ENCODE data around the gene MKKS. TPM values are rescaled to one million over a fixed set of nuclear protein-coding genes. Genes with fewer than 3 reads are reported as not detected.

The MKKS gene
- total and polyA plus RNA-seq, 9 of the 15 experiments (the other 6 are each of a cell fraction or from before 2014, with no cell fraction given): 6.8 to 26.8 (median 12.0) TPM

DNA sequence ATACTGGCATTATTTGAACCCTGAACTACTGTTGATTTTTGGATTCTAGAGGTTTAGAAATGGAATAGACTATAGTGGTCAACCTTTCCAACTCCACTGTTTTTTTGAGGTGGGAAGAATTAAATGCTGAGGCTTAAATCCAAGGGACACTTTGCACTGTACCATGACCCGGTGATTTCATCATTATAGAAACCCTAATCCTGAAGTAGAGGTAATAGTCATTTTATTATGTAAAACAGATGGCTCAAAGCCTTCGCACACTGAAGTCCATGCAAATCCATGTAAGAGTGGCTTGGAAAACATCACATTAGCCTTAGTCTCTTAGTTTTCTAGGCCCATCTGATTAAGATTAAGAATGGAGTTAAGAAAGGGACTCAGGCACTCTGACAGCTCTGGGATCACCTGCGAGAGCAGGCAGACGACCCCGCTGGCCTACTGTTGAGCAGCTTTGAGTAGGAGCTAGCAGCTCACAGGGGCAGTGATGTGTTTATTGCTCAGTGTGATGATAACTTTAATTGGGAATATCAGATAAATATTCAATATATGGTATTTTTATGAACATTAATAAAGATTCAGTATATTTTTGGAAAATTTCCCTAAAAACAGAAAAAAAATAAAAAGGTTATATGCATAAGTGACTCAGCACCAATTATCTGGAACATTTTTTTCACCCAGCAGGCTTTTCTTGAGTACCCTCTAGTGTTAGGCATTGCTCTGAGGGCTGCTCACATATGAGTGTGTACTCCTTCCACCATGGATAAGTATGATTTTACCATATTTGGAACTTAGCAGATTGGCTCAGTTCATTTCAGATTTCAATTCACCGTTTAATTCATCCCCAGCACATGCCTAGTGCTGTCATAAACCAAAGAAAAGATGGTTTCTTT is 14.5 kb upstream of the MKKS start:
- Histone ChIP-seq H3K4me3 (no peak overlapping the region), H3K27me3 (ENCODE audit: control insufficient read depth in 2 of 2, insufficient read depth in 2 of 2, low read length in 2 of 2) (no peaks in the 10 kb centered on the region), H3K36me3 (ENCODE audit: control insufficient read depth, insufficient read depth, low read length) (no peaks in the 10 kb centered on the region), H3K4me1 (replicated peaks in 1 of 2; ENCODE audit: control insufficient read depth in 2 of 2, insufficient read depth in 2 of 2, low read length in 2 of 2) (peaks cover 0 to 12% of the 10 kb centered on the region in 2 experiments; a peak in 3 of 5 replicates), H3K4me2 (ENCODE audit: insufficient read depth, low read length) (no peak overlapping the region), H3K27ac (ENCODE audit: extremely low read depth, low read depth, low read length) (peak overlapping the region; percentile 46; the same call in 2 of the 3 replicates), H3K9me3 (replicated peaks; ENCODE audit: control insufficient read depth, insufficient read depth, low read depth, low read length) (no peaks in the 10 kb centered on the region), H3K79me2 (ENCODE audit: control insufficient read depth, insufficient read depth, low read length) (peaks cover 19% of the 10 kb centered on the region; the same call in 2 of the 3 replicates), H2AFZ (ENCODE audit: low read depth, low read length) (peak overlapping the region; percentile 58; the same call in 1 of the 2 replicates), H3K9ac (ENCODE audit: insufficient read depth in 1 of 2, low read depth in 2 of 2, low read length in 2 of 2) (no peak overlapping the region), H3K9me1 (ENCODE audit: control insufficient read depth, insufficient read depth, low read length) (no peaks in the 10 kb centered on the region), H4K20me1 (replicated peaks; ENCODE audit: control insufficient read depth, insufficient read depth, low read length) (no peaks in the 10 kb centered on the region)
- CTCF ChIA-PET (ENCODE audit: low intra/inter-chr PET ratio): no interaction called here
- peak; percentile 66 for ATAC-seq
- WGBS (ENCODE audit: insufficient coverage, low coverage, missing lambda C conversion rate): 63% methylated on average over 6 of the region's 6 CpGs
- no peak for FAIRE-seq
- in situ Hi-C loops (cut with MboI): no loop called here
- BruUV-seq (replicated peaks): no TSS peak
- no peak for DNase-seq (ENCODE audit: extremely low read depth in 1 of 4, low spot score in 3 of 4)
- TF ChIP-seq ZNF316 (IDR thresholded peaks at IDR 0.05): peak; percentile 29; the same call in 1 of the 2 replicates
- TF ChIP-seq NR3C1 (CRISPR knock-in tag; IDR thresholded peaks at IDR 0.05): no peak
- TF ChIP-seq POLR2B (IDR thresholded peaks at IDR 0.05; ENCODE audit: low read depth, partially characterized antibody): no peak
- TF ChIP-seq MAFK (IDR thresholded peaks at IDR 0.05; ENCODE audit: low read length): peak; percentile 13; the same call in 1 of the 2 replicates
- TF ChIP-seq, protein P1, sequence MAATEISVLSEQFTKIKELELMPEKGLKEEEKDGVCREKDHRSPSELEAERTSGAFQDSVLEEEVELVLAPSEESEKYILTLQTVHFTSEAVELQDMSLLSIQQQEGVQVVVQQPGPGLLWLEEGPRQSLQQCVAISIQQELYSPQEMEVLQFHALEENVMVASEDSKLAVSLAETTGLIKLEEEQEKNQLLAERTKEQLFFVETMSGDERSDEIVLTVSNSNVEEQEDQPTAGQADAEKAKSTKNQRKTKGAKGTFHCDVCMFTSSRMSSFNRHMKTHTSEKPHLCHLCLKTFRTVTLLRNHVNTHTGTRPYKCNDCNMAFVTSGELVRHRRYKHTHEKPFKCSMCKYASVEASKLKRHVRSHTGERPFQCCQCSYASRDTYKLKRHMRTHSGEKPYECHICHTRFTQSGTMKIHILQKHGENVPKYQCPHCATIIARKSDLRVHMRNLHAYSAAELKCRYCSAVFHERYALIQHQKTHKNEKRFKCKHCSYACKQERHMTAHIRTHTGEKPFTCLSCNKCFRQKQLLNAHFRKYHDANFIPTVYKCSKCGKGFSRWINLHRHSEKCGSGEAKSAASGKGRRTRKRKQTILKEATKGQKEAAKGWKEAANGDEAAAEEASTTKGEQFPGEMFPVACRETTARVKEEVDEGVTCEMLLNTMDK (IDR thresholded peaks at IDR 0.05; ENCODE audit: borderline replicate concordance, insufficient read depth, low read depth, low read length, poor library complexity, severe bottlenecking): no peak
- TF ChIP-seq, protein P2, sequence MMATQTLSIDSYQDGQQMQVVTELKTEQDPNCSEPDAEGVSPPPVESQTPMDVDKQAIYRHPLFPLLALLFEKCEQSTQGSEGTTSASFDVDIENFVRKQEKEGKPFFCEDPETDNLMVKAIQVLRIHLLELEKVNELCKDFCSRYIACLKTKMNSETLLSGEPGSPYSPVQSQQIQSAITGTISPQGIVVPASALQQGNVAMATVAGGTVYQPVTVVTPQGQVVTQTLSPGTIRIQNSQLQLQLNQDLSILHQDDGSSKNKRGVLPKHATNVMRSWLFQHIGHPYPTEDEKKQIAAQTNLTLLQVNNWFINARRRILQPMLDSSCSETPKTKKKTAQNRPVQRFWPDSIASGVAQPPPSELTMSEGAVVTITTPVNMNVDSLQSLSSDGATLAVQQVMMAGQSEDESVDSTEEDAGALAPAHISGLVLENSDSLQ (IDR thresholded peaks at IDR 0.05): no peak
- peak; percentile 76 for TF ChIP-seq ZNF384 (IDR thresholded peaks at IDR 0.05; ENCODE audit: low read depth, low read length)
- TF ChIP-seq MAFG (tag; conservative IDR thresholded peaks at IDR 0.05): peak; percentile 47
- TF ChIP-seq C11orf30 (IDR thresholded peaks at IDR 0.05; ENCODE audit: low read depth): peak; percentile 31; the same call in 1 of the 2 replicates
- TF ChIP-seq FOXJ2 (tag; IDR thresholded peaks at IDR 0.05): no peak
- peak; percentile 50 for TF ChIP-seq NFE2 (IDR thresholded peaks at IDR 0.05; ENCODE audit: low read depth)
- TF ChIP-seq EP300 (IDR thresholded peaks at IDR 0.05; ENCODE audit: low read length): no peak
- POLR2A ChIA-PET: no interaction called here
- intact Hi-C loops (cut with micrococcal nuclease): no loop called here
